K562 (cell line): ENCODE data around the gene RPS8. TPM values are rescaled to one million over a fixed set of nuclear protein-coding genes. Genes with fewer than 3 reads are reported as not detected.

Source experiments
- ETV1 ChIP-seq: fragments of 450-650 bp; conservative IDR thresholded peaks from 2 replicates; pipeline ENCODE4 v1.6.1; 2016; ENCODE audit warnings: missing genetic modification characterization, control low read depth, low read depth, missing compliant biosample characterization
- GABPB1 ChIP-seq: sonication (generic); formaldehyde crosslinking; IDR thresholded peaks from 2 replicates; pipeline ENCODE4 v1.8.0; 2022; ENCODE audit warnings: mild to moderate bottlenecking, missing genetic modification reagents
- GTF3C2 ChIP-seq: IDR thresholded peaks from 3 replicates; pipeline ENCODE4 v1.6.1; 2011; ENCODE audit warnings: borderline replicate concordance, mild to moderate bottlenecking, moderate library complexity; ENCODE audit not compliant: insufficient read length; ENCODE audit errors: extremely low read depth
- NFE2L1 ChIP-seq: fragments of 450-650 bp; IDR thresholded peaks from 2 replicates; pipeline ENCODE4 v1.6.1; 2016; ENCODE audit warnings: missing genetic modification characterization, low read depth, mild to moderate bottlenecking, missing compliant biosample characterization, moderate library complexity, borderline replicate concordance
- PHB ChIP-seq: fragments of 250-450 bp; sonication (Bioruptor Pico); IDR thresholded peaks from 2 replicates; pipeline ENCODE4 v1.5.0; 2021
- THAP7 ChIP-seq: fragments of 250-450 bp; sonication (Bioruptor Pico); IDR thresholded peaks from 2 replicates; pipeline ENCODE4 v1.5.0; 2021
- ZNF407 ChIP-seq: fragments of 450-650 bp; IDR thresholded peaks from 2 replicates; pipeline ENCODE4 v1.6.1; 2016; ENCODE audit warnings: low read depth
- ZNF668 ChIP-seq: fragments of 250-450 bp; sonication (Bioruptor Pico); IDR thresholded peaks from 2 replicates; pipeline ENCODE4 v1.8.0; 2022; ENCODE audit warnings: mild to moderate bottlenecking, inconsistent platforms
- polyA plus RNA-seq, 8 experiments: library from polyadenylated mRNA; depleted of rRNA in 4 of 8; stranded (reverse) in 5 of 8; unstranded in 3 of 8; fragments of >200 nt; fragmentation: Nextera tagmentation in 2 of 8; fragmentation: Illumina TruSeq in 1 of 8; extraction: Ambion mirVana in 2 of 8; extraction: Trizol in 1 of 8; gene quantifications; 2 replicates each; pipeline versions ENCODE4 v1.2.1 to v1.2.3, GENCODE V29; 2011 to 2014; ENCODE audit warnings: inconsistent platforms in 1 of 8, missing spikeins in 1 of 8
- total RNA-seq, 7 experiments: library from RNA; depleted of rRNA in 6 of 7; stranded (reverse); fragments of >200 nt in 6 of 7; fragmentation: Illumina TruSeq in 2 of 7; extraction: Trizol in 2 of 7; gene quantifications; 2 replicates each; pipeline versions ENCODE4 v1.2.1 to v1.2.3, GENCODE V29; 2011 to 2021; ENCODE audit warnings: low replicate concordance in 1 of 7

RPS8 gene
- total and polyA plus RNA-seq, 9 of the 15 experiments (the other 6 are each of a cell fraction or from before 2014, with no cell fraction given): 2,431 to 4,168 (median 3,109) TPM

GRCh38 chr1:44807364-44808062 lies 32.2 kb downstream of the RPS8 start (continued):
- TF ChIP-seq ZNF407: no peak
- peak; percentile 64; the same call in 1 of the 2 replicates for TF ChIP-seq PHB (CRISPR knock-in tag)
- peak; percentile 5; the same call in 1 of the 2 replicates for TF ChIP-seq ZNF668
- no peak for TF ChIP-seq THAP7
- peak; percentile 90 for TF ChIP-seq GABPB1
- peak; percentile 98 for TF ChIP-seq ETV1
- TF ChIP-seq GTF3C2: no peak
- peak; percentile 40; the same call in 1 of the 2 replicates for TF ChIP-seq NFE2L1 (tag)
